HG03139 (cell line): ENCODE data around the gene FGA.
"Not testable (repeated sequence)": the region's sequence is repeated elsewhere in the genome, so short reads cannot be mapped to it uniquely, and the experiment has no call there.

Source experiments
- ATAC-seq: cut with Tn5 transposase; IDR thresholded peaks from one replicate; pipeline ENCODE4 v1.9.1; 2021; ENCODE audit not compliant: unreplicated experiment

Gene FGA

GRCh38 chr4:154608361-154609252 is 18.1 kb upstream of the FGA start:
- no peak for ATAC-seq

GRCh38 chr4:154606728-154607723 is 16.5 kb upstream of the FGA start:
- no peak for ATAC-seq

- no peak for ATAC-seq
Observed at GRCh38 chr4:154604696-154605200, 14.2 kb upstream of the FGA start.

GRCh38 chr4:154603033-154603943 is 12.7 kb upstream of the FGA start:
- no peak for ATAC-seq

GRCh38 chr4:154602404-154603020 is 12.0 kb upstream of the FGA start:
- no peak for ATAC-seq

- no peak for ATAC-seq
Observed at GRCh38 chr4:154597798-154598774, 7.5 kb upstream of the FGA start.

- not testable (repeated sequence) for ATAC-seq
Observed at GRCh38 chr4:154597281-154597680, 6.7 kb upstream of the FGA start.

GRCh38 chr4:154595807-154596206 is 5.3 kb upstream of the FGA start:
- no peak for ATAC-seq

GRCh38 chr4:154594343-154594742 is 3.8 kb upstream of the FGA start:
- not testable (repeated sequence) for ATAC-seq

- no peak for ATAC-seq
Observed at GRCh38 chr4:154593868-154594267, 3.3 kb upstream of the FGA start.

- no peak for ATAC-seq
Observed at GRCh38 chr4:154591890-154592289, 1.3 kb upstream of the FGA start.

- no peak for ATAC-seq
Observed at GRCh38 chr4:154589296-154590197, 995 bp downstream of the FGA start.

- no peak for ATAC-seq
Observed at GRCh38 chr4:154588198-154588597, 2.3 kb downstream of the FGA start.

- no peak for ATAC-seq
Observed at GRCh38 chr4:154586296-154587033, 4.1 kb downstream of the FGA start.

- ATAC-seq, result no peak
Observed at GRCh38 chr4:154585369-154586018, 5.0 kb downstream of the FGA start.

- ATAC-seq, result no peak
Observed at GRCh38 chr4:154584259-154584658, 6.3 kb downstream of the FGA start.

- ATAC-seq, result no peak
Observed at GRCh38 chr4:154583677-154584076, 6.9 kb downstream of the FGA start.
